ENCODE results near the gene CCDC107.

CCDC107 gene

GRCh38 chr9:35684921-35685320 lies 26.8 kb downstream of the CCDC107 start:
- DNase-seq = no peak

- no peak for DNase-seq
Observed at GRCh38 chr9:35685506-35685905, 27.4 kb downstream of the CCDC107 start.

- DNase-seq = no peak
Observed at GRCh38 chr9:35686222-35687203, 28.4 kb downstream of the CCDC107 start.

DNA sequence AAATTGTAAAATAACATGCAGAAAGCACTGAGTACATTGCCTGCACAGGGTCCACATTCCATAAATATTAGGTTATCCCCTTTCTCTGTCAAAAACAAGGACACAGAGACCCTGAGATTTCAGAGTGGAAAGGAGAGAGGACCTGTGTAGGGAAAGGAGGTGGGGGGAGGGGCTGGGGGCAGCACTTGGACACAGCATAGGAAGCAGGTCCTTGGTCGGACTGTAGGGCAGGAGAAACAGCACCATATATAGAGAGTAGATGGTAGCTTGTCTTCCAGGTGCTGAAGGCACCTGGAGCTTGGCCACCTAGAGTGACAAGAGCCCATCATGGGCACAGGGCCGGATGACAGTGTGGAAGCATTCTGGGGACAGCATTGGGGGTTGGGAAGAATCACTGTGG lies 29.2 kb downstream of the CCDC107 start:
- no peak for DNase-seq

DNA sequence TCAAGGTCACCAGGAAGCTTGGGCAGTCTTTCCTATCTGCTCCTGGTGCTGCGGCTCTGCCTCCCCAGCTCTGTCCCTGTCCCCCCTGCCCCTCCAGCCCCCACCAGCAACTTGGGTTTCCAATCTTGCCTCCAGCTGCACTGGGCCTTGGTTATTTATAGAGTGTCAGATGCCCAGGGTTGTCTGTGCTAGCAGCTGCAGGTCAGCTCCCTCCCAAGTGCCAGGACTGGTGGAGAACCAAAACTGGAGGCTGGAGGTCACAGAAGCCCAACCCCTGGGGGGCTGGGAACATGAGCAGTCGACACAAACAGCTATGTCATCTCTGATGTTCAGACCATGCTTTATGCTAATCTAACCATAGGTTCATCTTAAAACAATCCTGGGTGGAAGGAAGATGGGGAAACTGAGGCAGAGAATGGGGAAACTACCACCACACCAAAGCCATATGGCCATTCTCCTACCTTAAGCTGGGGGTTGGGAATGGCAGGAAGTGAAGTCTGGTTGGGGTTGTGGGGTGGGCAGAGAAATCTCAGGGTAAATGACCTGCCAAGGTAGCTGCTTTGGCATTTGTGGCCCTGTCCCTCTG lies 30.0 kb downstream of the CCDC107 start:
- DNase-seq = no peak

GRCh38 chr9:35688558-35689541 lies 30.8 kb downstream of the CCDC107 start:
- no peak for DNase-seq

- DNase-seq = no peak
Observed at GRCh38 chr9:35689542-35690293, 31.6 kb downstream of the CCDC107 start, which contains the start of gene TPM2. TSS of gene TPM2 (minus strand) at chr9:35689925. CDS start at chr9:35689817, 108 bp downstream.

GRCh38 chr9:35690294-35690613 lies 32.2 kb downstream of the CCDC107 start:
- no peak for DNase-seq

DNA sequence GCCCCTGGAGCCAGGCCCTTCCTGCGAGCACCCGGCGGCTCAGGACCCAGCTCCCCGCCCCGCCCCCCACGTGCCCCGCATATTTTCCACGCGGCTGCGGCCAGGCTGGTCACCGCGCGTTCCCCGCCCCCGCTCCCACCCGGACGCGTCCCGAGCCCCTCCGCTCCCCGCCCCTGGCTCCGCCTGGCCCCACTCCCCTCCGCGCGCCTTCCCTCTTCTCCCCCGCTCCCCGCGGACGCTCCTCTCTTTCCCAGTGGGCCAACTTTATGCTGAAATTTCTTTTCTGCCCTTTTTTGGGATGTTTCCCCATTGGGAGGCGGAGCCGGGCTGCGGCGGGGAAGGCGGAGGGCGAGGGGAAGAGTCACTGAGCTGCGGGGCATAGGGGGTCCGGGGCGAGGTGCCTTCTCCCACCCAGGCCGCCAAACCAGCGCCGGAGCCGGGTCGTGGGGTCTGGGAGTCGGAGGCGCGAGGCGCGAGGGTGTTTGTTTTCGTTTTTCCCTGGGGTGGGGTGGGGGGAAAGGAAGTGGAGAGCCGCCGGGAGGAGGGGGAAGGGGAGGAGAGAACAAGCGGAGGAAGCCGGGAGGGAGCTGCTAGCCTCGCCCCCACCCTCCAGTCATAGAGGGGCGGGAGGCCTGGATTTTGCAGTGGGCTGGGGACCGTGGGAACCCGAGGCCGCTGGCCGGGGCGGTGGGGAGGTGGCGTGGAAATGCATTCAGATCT lies 32.7 kb downstream of the CCDC107 start:
- DNase-seq = peak in 1 of 2 experiments; percentile 40

DNA sequence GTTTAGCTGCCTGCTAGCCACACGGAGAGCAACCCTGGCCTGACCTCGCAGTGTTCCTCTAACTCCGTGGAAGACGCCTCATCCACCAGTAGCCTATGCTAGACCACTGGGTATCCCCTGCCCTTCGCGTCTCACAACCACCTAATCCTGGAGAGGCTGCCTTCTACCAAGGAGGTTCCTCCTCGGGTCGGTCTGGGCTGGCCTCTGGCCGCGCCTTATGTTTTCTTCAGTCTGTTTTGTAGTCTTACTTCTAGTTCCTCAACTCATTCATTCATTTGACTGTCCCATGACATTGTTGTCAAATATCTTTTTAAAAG lies 33.2 kb downstream of the CCDC107 start:
- no peak for DNase-seq

DNA sequence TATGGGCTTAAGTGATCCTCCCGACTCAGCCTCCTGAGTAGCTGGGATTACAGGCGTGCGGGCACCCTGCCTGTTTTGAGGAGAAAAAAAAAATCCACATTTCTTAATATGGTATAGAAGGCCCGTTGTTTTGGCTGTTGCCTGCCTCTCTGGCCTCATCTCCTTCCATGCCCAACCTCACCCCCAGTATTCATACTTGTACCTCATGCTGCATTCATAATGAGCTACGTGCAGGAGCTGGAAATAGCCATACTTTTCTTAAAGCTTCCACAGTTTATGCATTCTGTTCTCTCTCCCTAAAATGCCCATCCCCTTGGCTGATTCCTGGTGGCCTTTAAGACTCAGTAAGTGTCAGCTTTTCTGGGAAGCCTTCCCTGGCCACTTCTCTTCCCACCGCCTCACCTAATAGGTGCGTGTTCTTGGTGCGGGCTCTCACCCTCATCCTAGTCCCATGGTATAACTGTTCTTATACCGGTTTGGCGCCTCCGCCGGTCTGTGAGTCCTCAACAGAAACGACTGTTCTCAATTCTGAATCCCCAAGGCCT lies 33.7 kb downstream of the CCDC107 start:
- no peak for DNase-seq

GRCh38 chr9:35695943-35696401 lies 37.9 kb downstream of the CCDC107 start:
- no peak for DNase-seq

GRCh38 chr9:35696520-35697215 lies 38.6 kb downstream of the CCDC107 start:
- peak in 1 of 2 experiments; percentile 31 for DNase-seq

- no peak for DNase-seq
Observed at GRCh38 chr9:35697486-35697885, 39.4 kb downstream of the CCDC107 start.

DNA sequence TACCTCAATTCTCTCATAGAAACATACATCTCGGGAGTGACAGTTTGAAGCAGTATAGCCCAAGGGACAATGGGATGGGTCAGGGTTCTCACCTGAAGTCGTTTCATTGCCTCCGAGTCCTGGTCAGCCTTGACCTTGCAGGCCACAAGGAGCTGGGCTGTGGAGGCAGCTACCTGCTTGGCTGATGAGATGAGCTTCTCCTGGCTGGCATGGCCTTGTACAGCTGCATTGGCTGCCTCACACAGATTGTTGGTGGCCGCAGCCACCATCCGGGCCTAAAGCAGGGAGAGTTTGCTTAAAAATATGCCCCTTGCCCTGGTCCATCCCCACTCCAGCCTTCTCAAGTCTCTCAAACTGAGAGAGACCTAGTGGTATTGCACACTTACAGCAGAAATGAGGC lies 40.1 kb downstream of the CCDC107 start:
- DNase-seq = no peak

DNA sequence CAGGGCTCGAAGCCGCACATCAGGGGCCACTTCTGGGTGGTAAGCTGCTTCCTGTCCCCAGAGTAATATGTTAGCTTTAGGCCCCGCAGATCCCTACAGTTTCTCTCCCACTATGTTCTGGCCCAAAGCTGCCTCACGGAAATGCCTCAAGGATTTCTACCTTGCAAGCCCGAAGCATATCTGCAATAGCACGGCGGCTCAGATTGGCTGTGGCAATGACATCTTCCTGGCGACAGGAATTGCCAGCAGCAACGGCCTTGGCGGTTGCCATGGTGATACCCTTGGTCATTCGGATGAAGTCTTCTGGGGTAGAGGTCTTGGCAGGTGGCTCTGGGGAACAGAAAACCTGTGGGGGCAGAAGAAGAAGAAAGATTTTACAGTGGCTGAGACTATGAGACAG lies 41.9 kb downstream of the CCDC107 start:
- DNase-seq = no peak

GRCh38 chr9:35700942-35701341 lies 42.9 kb downstream of the CCDC107 start:
- DNase-seq = no peak

- no peak for DNase-seq
Observed at GRCh38 chr9:35702696-35703095, 44.6 kb downstream of the CCDC107 start.

DNA sequence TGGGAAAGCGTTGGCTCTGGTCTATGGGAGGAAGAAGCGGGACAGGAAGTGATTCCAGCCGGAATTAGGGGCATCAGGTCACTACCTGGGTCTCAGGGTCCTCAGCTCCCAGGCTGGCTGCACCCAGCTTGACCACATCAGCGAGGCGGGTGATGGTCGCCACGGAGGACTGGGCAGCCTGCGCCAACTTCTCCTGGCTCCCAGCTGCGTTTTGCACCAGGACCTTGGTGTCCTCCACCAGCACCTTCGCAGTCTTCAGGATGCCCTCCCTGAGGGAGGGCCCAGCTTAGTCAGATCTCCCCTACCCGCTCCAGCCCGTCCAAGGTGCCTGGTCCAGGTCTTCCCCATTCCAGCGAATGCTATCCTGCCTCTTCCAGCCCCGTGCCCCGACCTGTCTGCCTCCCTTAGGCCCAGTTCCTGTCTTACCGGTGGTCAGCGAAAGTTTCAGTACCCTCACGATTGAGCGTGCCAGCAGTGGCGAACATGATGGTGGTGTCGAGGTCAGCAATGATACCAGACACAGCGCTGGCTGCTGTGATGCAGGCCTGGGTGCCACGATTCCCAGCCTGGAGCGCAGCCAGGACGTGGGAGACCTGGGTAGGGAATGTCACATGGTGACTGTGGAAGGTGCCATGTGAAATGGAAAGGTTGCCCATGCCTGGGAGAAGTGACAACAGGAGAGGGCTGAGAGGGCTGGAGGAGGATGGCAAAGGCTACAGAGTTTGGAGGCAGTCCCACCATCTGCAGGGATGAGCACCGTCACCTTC lies 46.0 kb downstream of the CCDC107 start:
- no peak for DNase-seq

GRCh38 chr9:35705372-35705771 lies 47.3 kb downstream of the CCDC107 start:
- no peak for DNase-seq
